Lower leg skin (tissue), 4 donors: Measurements from ENCODE around the gene ZCCHC24. TPM values are rescaled to one million over a fixed set of nuclear protein-coding genes. Genes with fewer than 3 reads are reported as not detected.

Experiments
- DNase-seq, 2 donors: peaks; one replicate each; pipeline ENCODE4 v3.0.0-alpha.2; 2019; ENCODE audit warnings: low spot score in 2 of 2
- H3K4me3 ChIP-seq: fragments of 200-600 bp; sonication (generic); 2 replicates; pipeline ENCODE4 v1.5.1; 2017; ENCODE audit warnings: mild to moderate bottlenecking, low read depth; ENCODE audit not compliant: poor library complexity, severe bottlenecking
- CTCF ChIP-seq, 3 donors: fragments of 450-650 bp; IDR thresholded peaks; one replicate each; pipeline ENCODE4 v1.5.1; 2016; ENCODE audit warnings: antibody characterized with exemption in 3 of 3, mild to moderate bottlenecking in 3 of 3, moderate library complexity in 2 of 3
- POLR2A ChIP-seq, 2 donors: fragments of 450-650 bp; IDR thresholded peaks; one replicate each; pipeline ENCODE4 v1.6.1; 2016 to 2017; ENCODE audit warnings: antibody characterized with exemption in 2 of 2, mild to moderate bottlenecking in 1 of 2, moderate library complexity in 1 of 2
- WGBS, 2 donors: methylation state at CpG; one replicate each; pipeline ENCODE4 v1.1.5; 2018; 5-methylcytosine and 5-hydroxymethylcytosine counted together
- intact Hi-C: fragments of 100-400 bp; cut with DNase I; formaldehyde crosslinking; loops from one replicate; pipeline ENCODE4 v1.15.0; 2023; ENCODE audit warnings: low total_unique reads
- total RNA-seq, 4 donors: library from RNA; depleted of rRNA; stranded (reverse); fragments of >200 nt; gene quantifications; one replicate each; pipeline ENCODE4 v1.1.0, GENCODE V29; 2016

The ZCCHC24 gene
- total RNA-seq, 4 donors from 2014 or later: 9.9 to 16.8 (median 13.1) TPM

- H3K4me3 ChIP-seq: no peak overlapping the region
- intact Hi-C loops: no loop called here
- WGBS, 2 donors: 94 to 97% methylated on average over 9 of the region's 9 CpGs
- DNase-seq: peak in 1 of 2 donors; percentile 20
- TF ChIP-seq POLR2A (IDR thresholded peaks at IDR 0.05): no peak
- TF ChIP-seq CTCF (IDR thresholded peaks at IDR 0.05): no peak
These were observed 88.2 kb downstream of the ZCCHC24 start for GRCh38 chr10:79357180-79357579.

GRCh38 chr10:79356104-79356503 is 89.3 kb downstream of the ZCCHC24 start:
- 90 to 92% methylated on average over 5 of the region's 5 CpGs for WGBS, 2 donors
- TF ChIP-seq CTCF (IDR thresholded peaks at IDR 0.05): no peak
- TF ChIP-seq POLR2A (IDR thresholded peaks at IDR 0.05): no peak
- peak in 1 of 2 donors; percentile 40 for DNase-seq
- intact Hi-C loops: no loop called here
- H3K4me3 ChIP-seq: no peak overlapping the region

GRCh38 chr10:79355420-79356017 is 89.9 kb downstream of the ZCCHC24 start:
- DNase-seq: peak in 1 of 2 donors; percentile 21
- H3K4me3 ChIP-seq: no peak overlapping the region
- intact Hi-C loops: no loop called here
- no peak for TF ChIP-seq POLR2A (IDR thresholded peaks at IDR 0.05)
- TF ChIP-seq CTCF (IDR thresholded peaks at IDR 0.05): no peak
- 81 to 89% methylated on average over 6 of the region's 6 CpGs for WGBS, 2 donors

- no peak for TF ChIP-seq POLR2A (IDR thresholded peaks at IDR 0.05)
- no peak for TF ChIP-seq CTCF (IDR thresholded peaks at IDR 0.05)
- 89 to 92% methylated on average over 6 of the region's 6 CpGs for WGBS, 2 donors
- DNase-seq: no peak
These were observed 90.8 kb downstream of the ZCCHC24 start for GRCh38 chr10:79354615-79355014.

GRCh38 chr10:79354141-79354540 is 91.3 kb downstream of the ZCCHC24 start:
- intact Hi-C loops: no loop called here
- TF ChIP-seq CTCF (IDR thresholded peaks at IDR 0.05) (no peak), POLR2A (IDR thresholded peaks at IDR 0.05) (no peak)
- DNase-seq: no peak
- 39 to 62% methylated on average over 3 of the region's 3 CpGs for WGBS, 2 donors
- H3K4me3 ChIP-seq: no peak overlapping the region

More at GRCh38 chr10:79354615-79355014, 90.8 kb downstream of the ZCCHC24 start:
- intact Hi-C loops: no loop called here
- no peak overlapping the region for H3K4me3 ChIP-seq

- no peak for TF ChIP-seq POLR2A (IDR thresholded peaks at IDR 0.05)
- no peak for TF ChIP-seq CTCF (IDR thresholded peaks at IDR 0.05)
- peak in 1 of 2 donors; percentile 70 for DNase-seq
- WGBS, 2 donors: 91 to 92% methylated on average over 11 of the region's 11 CpGs
- intact Hi-C loops: no loop called here
- H3K4me3 ChIP-seq: no peak overlapping the region
These were observed 91.7 kb downstream of the ZCCHC24 start for GRCh38 chr10:79353726-79354125.
